Vagina (tissue), 2 donors: ENCODE data around the gene LDLRAD4. TPM values are rescaled to one million over a fixed set of nuclear protein-coding genes. Genes with fewer than 3 reads are reported as not detected.

Experiments
- DNase-seq, 2 donors: peaks; one replicate each; pipeline ENCODE4 v3.0.0-alpha.2; 2017; ENCODE audit errors: extremely low spot score in 2 of 2
- H3K27ac ChIP-seq: fragments of 200-600 bp; sonication (generic); one replicate; pipeline ENCODE4 v1.5.1; 2019
- H3K27me3 ChIP-seq: fragments of 200-600 bp; sonication (generic); one replicate; pipeline ENCODE4 v1.5.1; 2019
- H3K36me3 ChIP-seq, 2 donors: fragments of 200-600 bp; sonication (generic); one replicate each; pipeline ENCODE4 v1.5.1; 2017 to 2019
- H3K4me1 ChIP-seq: fragments of 200-600 bp; sonication (generic); one replicate; pipeline ENCODE4 v1.5.1; 2019
- H3K4me3 ChIP-seq, 2 donors: fragments of 200-600 bp; sonication (generic); 1 replicate in 1 of 2; 2 replicates in 1 of 2; pipeline ENCODE4 v1.5.1; 2016 to 2019
- H3K9me3 ChIP-seq: fragments of 200-600 bp; sonication (generic); one replicate; pipeline ENCODE4 v1.5.1; 2019
- CTCF ChIP-seq, 3 experiments: fragments of 450-650 bp in 2 of 3; fragments of 200-600 bp in 1 of 3; sonication (generic) in 1 of 3; IDR thresholded peaks; one replicate each; pipeline ENCODE4 v1.5.1; 2017 to 2019; ENCODE audit warnings: antibody characterized with exemption in 3 of 3, mild to moderate bottlenecking in 2 of 3, moderate library complexity in 2 of 3
- POLR2A ChIP-seq, 2 donors: fragments of 450-650 bp; IDR thresholded peaks; one replicate each; pipeline ENCODE4 v1.6.1; 2017; ENCODE audit warnings: antibody characterized with exemption in 2 of 2, mild to moderate bottlenecking in 2 of 2, moderate library complexity in 2 of 2
- POLR2AphosphoS5 ChIP-seq, 2 donors: sonication (generic); formaldehyde crosslinking; IDR thresholded peaks; one replicate each; pipeline ENCODE4 v1.9.0; 2017; ENCODE audit warnings: antibody characterized with exemption in 2 of 2, mild to moderate bottlenecking in 2 of 2, low read depth in 1 of 2; ENCODE audit not compliant: insufficient read depth in 1 of 2
- intact Hi-C: fragments of 100-400 bp; cut with DNase I; formaldehyde crosslinking; loops from one replicate; pipeline ENCODE4 v1.15.1; 2023
- total RNA-seq: library from RNA; depleted of rRNA; stranded (reverse); fragments of >200 nt; gene quantifications from one replicate; pipeline ENCODE4 v1.2.3, GENCODE V29; 2016

Gene LDLRAD4
- total RNA-seq, 1 donor from 2014 or later = 24.3 TPM

GRCh38 chr18:13603304-13604019 lies 384.9 kb downstream of the LDLRAD4 start:
- DNase-seq = peak in 1 of 2 donors; percentile 76
- intact Hi-C loops = no loop called here

GRCh38 chr18:13604786-13605185 lies 386.2 kb downstream of the LDLRAD4 start:
- no peak for DNase-seq
- Histone ChIP-seq H3K9me3 (no peaks in the 10 kb centered on the region), H3K36me3 (no peaks in the 10 kb centered on the region), H3K4me1 (no peaks in the 10 kb centered on the region), H3K27ac (no peak overlapping the region), H3K27me3 (no peaks in the 10 kb centered on the region), H3K4me3 (no peak overlapping the region)
- TF ChIP-seq POLR2AphosphoS5 (IDR thresholded peaks at IDR 0.05; ENCODE audit: insufficient read depth in 1 of 2, low read depth in 1 of 2) = no peak
- no peak for TF ChIP-seq POLR2A (IDR thresholded peaks at IDR 0.05)
- no peak for TF ChIP-seq CTCF (IDR thresholded peaks at IDR 0.05)
- intact Hi-C loops = no loop called here

More at GRCh38 chr18:13603304-13604019, 384.9 kb downstream of the LDLRAD4 start:
- no peak overlapping the region for H3K27ac ChIP-seq
- H3K27me3 ChIP-seq = no peaks in the 10 kb centered on the region
- H3K9me3 ChIP-seq = no peaks in the 10 kb centered on the region
- H3K4me1 ChIP-seq = no peaks in the 10 kb centered on the region
- no peaks in the 10 kb centered on the region for H3K36me3 ChIP-seq
- TF ChIP-seq POLR2AphosphoS5 (IDR thresholded peaks at IDR 0.05; ENCODE audit: insufficient read depth in 1 of 2, low read depth in 1 of 2) = no peak
- no peak for TF ChIP-seq CTCF (IDR thresholded peaks at IDR 0.05)
- TF ChIP-seq POLR2A (IDR thresholded peaks at IDR 0.05) = no peak
- H3K4me3 ChIP-seq = no peak overlapping the region

DNA sequence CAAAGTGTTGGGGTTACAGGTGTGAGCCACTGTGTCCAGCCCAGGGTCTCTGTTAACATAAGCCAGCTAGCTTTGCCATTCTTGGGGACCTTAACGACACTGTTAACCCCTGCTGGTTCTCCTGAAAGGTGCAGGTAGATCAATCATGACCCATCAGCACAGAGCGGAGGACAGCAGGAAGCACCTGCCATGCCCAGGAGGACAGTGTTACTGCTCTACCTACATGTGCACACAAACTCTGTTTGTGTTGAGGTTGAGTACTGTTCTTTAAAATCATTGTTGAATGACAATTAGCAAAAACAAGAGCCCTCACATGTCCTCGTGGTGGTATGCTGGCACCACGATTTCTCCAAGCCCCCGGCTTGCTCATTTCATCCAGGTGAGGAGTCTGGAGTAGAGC lies 386.9 kb downstream of the LDLRAD4 start:
- no peak for TF ChIP-seq POLR2AphosphoS5 (IDR thresholded peaks at IDR 0.05; ENCODE audit: insufficient read depth in 1 of 2, low read depth in 1 of 2)
- TF ChIP-seq POLR2A (IDR thresholded peaks at IDR 0.05) = no peak
- no peak for TF ChIP-seq CTCF (IDR thresholded peaks at IDR 0.05)
- Histone ChIP-seq H3K27ac (no peak overlapping the region), H3K9me3 (no peaks in the 10 kb centered on the region), H3K4me3 (no peak overlapping the region), H3K4me1 (peaks cover 3% of the 10 kb centered on the region), H3K27me3 (no peaks in the 10 kb centered on the region), H3K36me3 (no peaks in the 10 kb centered on the region)
- intact Hi-C loops = no loop called here
- DNase-seq = peak in 1 of 2 donors; percentile 82

GRCh38 chr18:13605901-13606300 lies 387.3 kb downstream of the LDLRAD4 start:
- no peak for DNase-seq

More at GRCh38 chr18:13605901-13606300, 387.3 kb downstream of the LDLRAD4 start:
- peaks cover 7% of the 10 kb centered on the region for H3K4me1 ChIP-seq
- H3K27me3 ChIP-seq = no peaks in the 10 kb centered on the region
- H3K36me3 ChIP-seq = no peaks in the 10 kb centered on the region
- H3K27ac ChIP-seq = no peak overlapping the region
- no peak overlapping the region for H3K4me3 ChIP-seq
- H3K9me3 ChIP-seq = no peaks in the 10 kb centered on the region
- TF ChIP-seq POLR2AphosphoS5 (IDR thresholded peaks at IDR 0.05; ENCODE audit: insufficient read depth in 1 of 2, low read depth in 1 of 2) (no peak), POLR2A (IDR thresholded peaks at IDR 0.05) (no peak), CTCF (IDR thresholded peaks at IDR 0.05) (no peak)
- intact Hi-C loops = no loop called here
